Mesendoderm (in vitro differentiated cells): ENCODE results near the gene ADCY3.

Source experiments
- DNase-seq: peaks from one replicate; pipeline ENCODE4 v3.0.0; 2013
- H2AK5ac ChIP-seq: 2 replicates; pipeline ENCODE4 v1.6.1; 2013; ENCODE audit warnings: low read length, inconsistent platforms
- H2BK120ac ChIP-seq: 2 replicates; pipeline ENCODE4 v1.6.1; 2013; ENCODE audit warnings: low read depth, mild to moderate bottlenecking, low read length, moderate library complexity, mixed read lengths
- H2BK15ac ChIP-seq: replicated peaks from 2 replicates; pipeline ENCODE4 v1.6.1; 2013; ENCODE audit warnings: low read depth, mild to moderate bottlenecking, moderate library complexity
- H2BK5ac ChIP-seq: 2 replicates; pipeline ENCODE4 v1.6.1; 2013; ENCODE audit warnings: low read length, inconsistent platforms
- H3K18ac ChIP-seq: 2 replicates; pipeline ENCODE4 v1.6.1; 2013; ENCODE audit warnings: mild to moderate bottlenecking, low read length, mixed read lengths
- H3K23ac ChIP-seq: one replicate; pipeline ENCODE4 v1.6.1; 2013; ENCODE audit warnings: low read length
- H3K27ac ChIP-seq: 2 replicates; pipeline ENCODE4 v1.5.1; 2013; ENCODE audit warnings: low read depth, mild to moderate bottlenecking, inconsistent platforms, low read length, moderate library complexity
- H3K27me3 ChIP-seq: 2 replicates; pipeline ENCODE4 v1.6.1; 2013; ENCODE audit warnings: low read length, control low read depth, mild to moderate bottlenecking, inconsistent platforms; ENCODE audit not compliant: insufficient read depth, poor library complexity
- H3K36me3 ChIP-seq: 2 replicates; pipeline ENCODE4 v1.6.1; 2013; ENCODE audit warnings: low read length, inconsistent platforms; ENCODE audit not compliant: control insufficient read depth, insufficient read depth
- H3K4ac ChIP-seq: one replicate; pipeline ENCODE4 v1.6.1; 2013; ENCODE audit warnings: low read depth, mild to moderate bottlenecking, low read length, moderate library complexity
- H3K4me1 ChIP-seq: 2 replicates; pipeline ENCODE4 v1.6.1; 2013; ENCODE audit warnings: low read depth, low read length, inconsistent platforms; ENCODE audit not compliant: control insufficient read depth
- H3K4me2 ChIP-seq: 2 replicates; pipeline ENCODE4 v1.6.1; 2013; ENCODE audit warnings: low read length
- H3K4me3 ChIP-seq: 2 replicates; pipeline ENCODE4 v1.5.1; 2013; ENCODE audit warnings: mild to moderate bottlenecking, low read length
- H3K56ac ChIP-seq: one replicate; pipeline ENCODE4 v1.6.1; 2013; ENCODE audit warnings: low read length
- H3K79me1 ChIP-seq: 2 replicates; pipeline ENCODE4 v1.6.1; 2013; ENCODE audit warnings: low read length, inconsistent platforms
- H3K79me2 ChIP-seq: 2 replicates; pipeline ENCODE4 v1.6.1; 2013; ENCODE audit warnings: mild to moderate bottlenecking, low read length; ENCODE audit not compliant: control insufficient read depth, insufficient read depth
- H3K9ac ChIP-seq: 2 replicates; pipeline ENCODE4 v1.6.1; 2013; ENCODE audit warnings: low read length, inconsistent platforms
- H4K5ac ChIP-seq: one replicate; pipeline ENCODE4 v1.6.1; 2013; ENCODE audit warnings: low read length
- H4K8ac ChIP-seq: one replicate; pipeline ENCODE4 v1.6.1; 2013; ENCODE audit warnings: low read depth, mild to moderate bottlenecking, control low read depth, low read length, moderate library complexity
- WGBS: extraction: QIAGEN DNeasy Blood & Tissue Kit; methylation state at CpG from one replicate; pipeline ENCODE4 v1.1.7; 2013; ENCODE audit warnings: low lambda C conversion rate, missing lambda C conversion rate; ENCODE audit not compliant: insufficient coverage; ENCODE audit errors: extremely low coverage; 5-methylcytosine and 5-hydroxymethylcytosine counted together

The ADCY3 gene

GRCh38 chr2:24919037-24919505, 966 bp downstream of the ADCY3 start:
- peak overlapping the region; percentile 70 for H3K4me2 ChIP-seq
- peak overlapping the region; percentile 92 for H3K56ac ChIP-seq
- no peak overlapping the region for H2BK5ac ChIP-seq
- peaks cover 5% of the 10 kb centered on the region for H3K79me2 ChIP-seq
- H3K9ac ChIP-seq: peak overlapping the region; percentile 79
- H2BK15ac ChIP-seq: no peak overlapping the region
- H4K5ac ChIP-seq: no peak overlapping the region
- peaks cover 5% of the 10 kb centered on the region for H3K79me1 ChIP-seq
- H3K36me3 ChIP-seq: no peaks in the 10 kb centered on the region
- no peak overlapping the region for H4K8ac ChIP-seq
- no peak overlapping the region for H3K23ac ChIP-seq
- H2AK5ac ChIP-seq: no peak overlapping the region
- no peaks in the 10 kb centered on the region for H3K27me3 ChIP-seq
- no peak overlapping the region for H3K27ac ChIP-seq
- H3K18ac ChIP-seq: no peak overlapping the region
- H3K4me3 ChIP-seq: peak overlapping the region; percentile 42
- peak; percentile 46 for DNase-seq
- H3K4me1 ChIP-seq: no peaks in the 10 kb centered on the region
- no peak overlapping the region for H2BK120ac ChIP-seq
- H3K4ac ChIP-seq: peak overlapping the region; percentile 26
- WGBS: no CpG with 5 or more reads among the region's 13 CpGs

GRCh38 chr2:24918326-24919036, 1.6 kb downstream of the ADCY3 start:
- Histone ChIP-seq H3K4ac (no peak overlapping the region), H3K23ac (peak overlapping the region; percentile 45), H3K56ac (peak overlapping the region; percentile 92), H3K4me1 (no peaks in the 10 kb centered on the region), H3K18ac (no peak overlapping the region), H4K5ac (no peak overlapping the region), H3K36me3 (no peaks in the 10 kb centered on the region), H3K27me3 (no peaks in the 10 kb centered on the region), H3K79me1 (peaks cover 5% of the 10 kb centered on the region), H3K27ac (no peak overlapping the region), H4K8ac (no peak overlapping the region), H2BK120ac (no peak overlapping the region), H2BK15ac (no peak overlapping the region), H2BK5ac (no peak overlapping the region), H3K4me2 (peak overlapping the region; percentile 70), H2AK5ac (no peak overlapping the region), H3K4me3 (no peak overlapping the region), H3K9ac (peak overlapping the region; percentile 79), H3K79me2 (peaks cover 5% of the 10 kb centered on the region)
- no CpG with 5 or more reads among the region's 42 CpGs for WGBS
- no peak for DNase-seq

- H2BK15ac ChIP-seq: no peak overlapping the region
- no peak overlapping the region for H2BK120ac ChIP-seq
- H2BK5ac ChIP-seq: no peak overlapping the region
- no peak for DNase-seq
- no peaks in the 10 kb centered on the region for H3K36me3 ChIP-seq
- peak overlapping the region; percentile 45 for H3K23ac ChIP-seq
- no peak overlapping the region for H3K4me2 ChIP-seq
- no peak overlapping the region for H3K27ac ChIP-seq
- no peak overlapping the region for H4K5ac ChIP-seq
- no peaks in the 10 kb centered on the region for H3K27me3 ChIP-seq
- H3K56ac ChIP-seq: peak overlapping the region; percentile 1
- no peak overlapping the region for H3K4ac ChIP-seq
- no CpG with 5 or more reads among the region's 12 CpGs for WGBS
- H3K18ac ChIP-seq: no peak overlapping the region
- H3K79me1 ChIP-seq: peaks cover 5% of the 10 kb centered on the region
- no peak overlapping the region for H4K8ac ChIP-seq
- no peak overlapping the region for H3K4me3 ChIP-seq
- H2AK5ac ChIP-seq: no peak overlapping the region
- H3K79me2 ChIP-seq: peaks cover 5% of the 10 kb centered on the region
- H3K4me1 ChIP-seq: no peaks in the 10 kb centered on the region
- peak overlapping the region; percentile 31 for H3K9ac ChIP-seq
These were observed 2.2 kb downstream of the ADCY3 start for GRCh38 chr2:24917731-24918325.

- Histone ChIP-seq H3K36me3 (no peaks in the 10 kb centered on the region), H3K18ac (no peak overlapping the region)
- DNase-seq: no peak
These were observed 3.0 kb downstream of the ADCY3 start for GRCh38 chr2:24917086-24917485.

GRCh38 chr2:24915796-24916195, 4.2 kb downstream of the ADCY3 start:
- Histone ChIP-seq H3K18ac (no peak overlapping the region), H3K27ac (no peak overlapping the region), H3K79me2 (peaks cover 5% of the 10 kb centered on the region), H3K27me3 (no peaks in the 10 kb centered on the region), H3K4ac (no peak overlapping the region), H3K79me1 (peaks cover 5% of the 10 kb centered on the region), H4K8ac (no peak overlapping the region), H2BK120ac (no peak overlapping the region), H3K56ac (no peak overlapping the region), H3K4me1 (no peaks in the 10 kb centered on the region), H3K36me3 (no peaks in the 10 kb centered on the region), H2BK5ac (no peak overlapping the region), H3K4me3 (no peak overlapping the region), H3K23ac (no peak overlapping the region), H4K5ac (no peak overlapping the region), H3K9ac (no peak overlapping the region), H2AK5ac (no peak overlapping the region), H2BK15ac (no peak overlapping the region), H3K4me2 (no peak overlapping the region)
- no CpG with 5 or more reads among the region's 4 CpGs for WGBS
- DNase-seq: no peak

More at GRCh38 chr2:24917086-24917485, 3.0 kb downstream of the ADCY3 start:
- no peak overlapping the region for H2AK5ac ChIP-seq
- H3K9ac ChIP-seq: no peak overlapping the region
- H2BK120ac ChIP-seq: no peak overlapping the region
- H3K27ac ChIP-seq: no peak overlapping the region
- no peak overlapping the region for H2BK15ac ChIP-seq
- H2BK5ac ChIP-seq: no peak overlapping the region
- no peak overlapping the region for H4K8ac ChIP-seq
- no CpG with 5 or more reads among the region's 7 CpGs for WGBS
- peaks cover 5% of the 10 kb centered on the region for H3K79me2 ChIP-seq
- no peak overlapping the region for H3K4ac ChIP-seq
- no peak overlapping the region for H4K5ac ChIP-seq
- no peak overlapping the region for H3K4me2 ChIP-seq
- no peak overlapping the region for H3K4me3 ChIP-seq
- H3K79me1 ChIP-seq: peaks cover 5% of the 10 kb centered on the region
- no peaks in the 10 kb centered on the region for H3K4me1 ChIP-seq
- H3K56ac ChIP-seq: no peak overlapping the region
- no peaks in the 10 kb centered on the region for H3K27me3 ChIP-seq
- H3K23ac ChIP-seq: no peak overlapping the region
